Smooth muscle cell (in vitro differentiated cells): ENCODE measurements around the gene PRKAB1. TPM values are rescaled to one million over a fixed set of nuclear protein-coding genes. Genes with fewer than 3 reads are reported as not detected.

Experiments used
- DNase-seq: peaks from one replicate; lab custom pipeline; 2025; ENCODE audit not compliant: unreplicated experiment; lab: John Stamatoyannopoulos, UW
- H2AFZ ChIP-seq: fragments of 200-600 bp; sonication (generic); 2 replicates; pipeline ENCODE4 v1.6.0; 2016; ENCODE audit warnings: antibody characterized with exemption, low read depth, mild to moderate bottlenecking
- H3F3A ChIP-seq: fragments of 200-600 bp; sonication (generic); 2 replicates; pipeline ENCODE4 v1.6.0; 2017; ENCODE audit warnings: antibody characterized with exemption, low read depth
- H3K27ac ChIP-seq: fragments of 200-600 bp; sonication (generic); 2 replicates; pipeline ENCODE4 v1.5.1; 2016; ENCODE audit warnings: low read depth, mild to moderate bottlenecking
- H3K27me3 ChIP-seq: fragments of 200-600 bp; sonication (generic); 2 replicates; pipeline ENCODE4 v1.6.1; 2016; ENCODE audit warnings: low read depth, mild to moderate bottlenecking
- H3K36me3 ChIP-seq: fragments of 200-600 bp; sonication (generic); 2 replicates; pipeline ENCODE4 v1.5.1; 2016; ENCODE audit warnings: low read depth
- H3K4me1 ChIP-seq: fragments of 200-600 bp; sonication (generic); 2 replicates; pipeline ENCODE4 v1.5.1; 2016; ENCODE audit warnings: low read depth
- H3K4me2 ChIP-seq: fragments of 200-600 bp; sonication (generic); 2 replicates; pipeline ENCODE4 v1.6.0; 2016; ENCODE audit warnings: mild to moderate bottlenecking
- H3K4me3 ChIP-seq: fragments of 200-600 bp; sonication (generic); 2 replicates; pipeline ENCODE4 v1.5.1; 2016; ENCODE audit warnings: mild to moderate bottlenecking
- H3K79me2 ChIP-seq: fragments of 200-600 bp; sonication (generic); 2 replicates; pipeline ENCODE4 v1.6.0; 2016; ENCODE audit warnings: low read depth, mild to moderate bottlenecking
- H3K9ac ChIP-seq: fragments of 200-600 bp; sonication (generic); 2 replicates; pipeline ENCODE4 v1.6.0; 2016; ENCODE audit warnings: low read depth
- H3K9me3 ChIP-seq: fragments of 200-600 bp; sonication (generic); replicated peaks from 2 replicates; pipeline ENCODE4 v1.5.1; 2016; ENCODE audit warnings: low read depth
- H4K20me1 ChIP-seq: fragments of 200-600 bp; sonication (generic); 2 replicates; pipeline ENCODE4 v1.6.0; 2016; ENCODE audit warnings: low read depth
- WGBS: methylation state at CpG from one replicate; pipeline ENCODE4 v1.1.7; 2016; ENCODE audit warnings: low lambda C conversion rate; 5-methylcytosine and 5-hydroxymethylcytosine counted together
- polyA plus RNA-seq: library from polyadenylated mRNA; unstranded; fragments of >200 nt; fragmentation: Nextera tagmentation; extraction: Ambion mirVana; gene quantifications from 2 replicates; pipeline ENCODE4 v1.2.1, GENCODE V29; 2016
- total RNA-seq: library from RNA; depleted of rRNA; stranded (reverse); fragments of >200 nt; gene quantifications from 2 replicates; pipeline ENCODE4 v1.2.3, GENCODE V29; 2014
- TF ChIP-seq, protein P1 (sequence below): fragments of 200-600 bp; sonication (generic); IDR thresholded peaks from 2 replicates; pipeline ENCODE4 v1.5.1; 2017; ENCODE audit warnings: borderline replicate concordance, mild to moderate bottlenecking, antibody characterized with exemption; ENCODE audit not compliant: insufficient read depth, poor library complexity, severe bottlenecking

PRKAB1 gene
- total and polyA plus RNA-seq, 2 experiments from 2014 or later, result 24.7 to 26.0 TPM

GRCh38 chr12:119642986-119643385 lies 24.9 kb upstream of the PRKAB1 start:
- Histone ChIP-seq H3K36me3 (no peaks in the 10 kb centered on the region), H3K9ac (no peak overlapping the region), H4K20me1 (no peaks in the 10 kb centered on the region), H3K27me3 (no peaks in the 10 kb centered on the region), H3K27ac (no peak overlapping the region), H3K4me3 (no peak overlapping the region), H3K9me3 (no peaks in the 10 kb centered on the region), H3F3A (no peaks in the 10 kb centered on the region), H3K79me2 (no peaks in the 10 kb centered on the region), H3K4me2 (no peak overlapping the region), H2AFZ (no peak overlapping the region), H3K4me1 (no peaks in the 10 kb centered on the region)
- TF ChIP-seq, protein P1, sequence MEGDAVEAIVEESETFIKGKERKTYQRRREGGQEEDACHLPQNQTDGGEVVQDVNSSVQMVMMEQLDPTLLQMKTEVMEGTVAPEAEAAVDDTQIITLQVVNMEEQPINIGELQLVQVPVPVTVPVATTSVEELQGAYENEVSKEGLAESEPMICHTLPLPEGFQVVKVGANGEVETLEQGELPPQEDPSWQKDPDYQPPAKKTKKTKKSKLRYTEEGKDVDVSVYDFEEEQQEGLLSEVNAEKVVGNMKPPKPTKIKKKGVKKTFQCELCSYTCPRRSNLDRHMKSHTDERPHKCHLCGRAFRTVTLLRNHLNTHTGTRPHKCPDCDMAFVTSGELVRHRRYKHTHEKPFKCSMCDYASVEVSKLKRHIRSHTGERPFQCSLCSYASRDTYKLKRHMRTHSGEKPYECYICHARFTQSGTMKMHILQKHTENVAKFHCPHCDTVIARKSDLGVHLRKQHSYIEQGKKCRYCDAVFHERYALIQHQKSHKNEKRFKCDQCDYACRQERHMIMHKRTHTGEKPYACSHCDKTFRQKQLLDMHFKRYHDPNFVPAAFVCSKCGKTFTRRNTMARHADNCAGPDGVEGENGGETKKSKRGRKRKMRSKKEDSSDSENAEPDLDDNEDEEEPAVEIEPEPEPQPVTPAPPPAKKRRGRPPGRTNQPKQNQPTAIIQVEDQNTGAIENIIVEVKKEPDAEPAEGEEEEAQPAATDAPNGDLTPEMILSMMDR, result peak; percentile 22
- 60% methylated on average over 4 of the region's 4 CpGs for WGBS
- DNase-seq, result no peak

DNA sequence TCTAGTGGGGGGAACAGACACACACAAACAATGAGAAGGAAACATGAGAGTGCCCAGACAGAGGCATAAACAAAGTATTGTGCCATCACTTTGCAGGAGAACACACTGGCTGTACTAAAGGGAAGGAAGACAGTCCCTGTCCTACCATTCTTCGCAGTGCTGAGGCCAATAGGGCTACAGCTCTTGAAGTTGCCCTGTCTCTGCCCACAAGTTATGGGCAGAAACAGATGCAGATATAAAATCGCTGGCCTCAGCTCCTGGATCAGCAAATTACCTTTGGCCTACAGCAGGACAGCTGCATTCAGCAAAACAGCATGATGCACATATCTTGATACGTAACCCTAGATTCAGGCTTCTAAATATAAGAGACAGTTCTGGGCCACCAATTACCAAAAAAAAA lies 23.0 kb upstream of the PRKAB1 start:
- WGBS, result 88% methylated on average over 3 of the region's 3 CpGs
- TF ChIP-seq, protein P1, result no peak

GRCh38 chr12:119645535-119646059 lies 22.3 kb upstream of the PRKAB1 start:
- no peak for DNase-seq
- WGBS, result 94% methylated on average over 7 of the region's 7 CpGs
- Histone ChIP-seq H3F3A (no peaks in the 10 kb centered on the region), H3K27me3 (no peaks in the 10 kb centered on the region), H3K9me3 (no peaks in the 10 kb centered on the region), H3K4me1 (no peaks in the 10 kb centered on the region), H3K27ac (no peak overlapping the region), H4K20me1 (no peaks in the 10 kb centered on the region), H2AFZ (no peak overlapping the region), H3K9ac (no peak overlapping the region), H3K4me2 (no peak overlapping the region), H3K36me3 (no peaks in the 10 kb centered on the region), H3K79me2 (no peaks in the 10 kb centered on the region), H3K4me3 (no peak overlapping the region)
- TF ChIP-seq, protein P1, result no peak

More for the DNA sequence above, 23.0 kb upstream of the PRKAB1 start:
- Histone ChIP-seq H3K79me2 (no peaks in the 10 kb centered on the region), H3K27ac (no peak overlapping the region), H3K36me3 (no peaks in the 10 kb centered on the region), H3K4me2 (no peak overlapping the region), H3K9ac (no peak overlapping the region), H4K20me1 (no peaks in the 10 kb centered on the region), H3K9me3 (no peaks in the 10 kb centered on the region), H3K4me3 (no peak overlapping the region), H2AFZ (no peak overlapping the region), H3K27me3 (no peaks in the 10 kb centered on the region), H3K4me1 (no peaks in the 10 kb centered on the region), H3F3A (no peaks in the 10 kb centered on the region)
- no peak for DNase-seq

DNA sequence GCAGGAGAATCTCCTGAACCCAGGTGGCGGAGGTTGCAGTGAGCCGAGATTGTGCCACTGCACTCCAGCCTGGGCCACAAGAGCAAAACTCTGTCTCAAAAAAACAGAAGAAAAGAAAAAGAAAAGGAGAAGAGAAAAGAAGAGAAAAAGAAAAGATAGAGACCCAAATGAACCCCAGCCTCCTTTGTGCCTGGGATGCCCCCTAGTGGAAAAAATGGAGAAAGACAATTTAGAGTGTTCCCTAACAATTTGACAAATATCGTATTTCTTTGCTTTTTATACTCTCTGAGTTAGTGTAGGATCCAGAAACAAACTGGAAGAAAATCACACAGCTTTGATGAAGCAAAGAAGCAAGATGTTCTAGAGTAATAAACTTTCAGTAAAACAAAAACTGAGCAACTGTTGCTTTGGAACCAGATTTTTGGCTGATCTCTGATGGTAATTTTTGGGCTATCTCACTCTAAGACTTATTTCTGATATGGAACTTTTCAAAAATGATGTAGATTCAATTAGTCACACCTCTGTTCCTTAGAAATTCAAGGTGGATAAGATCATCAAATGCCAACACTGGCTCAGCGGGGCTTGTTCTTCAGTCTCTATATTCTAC lies 18.6 kb upstream of the PRKAB1 start:
- no peak overlapping the region for H3K4me3 ChIP-seq
- TF ChIP-seq, protein P1, result peak; percentile 54
- no peaks in the 10 kb centered on the region for H3K36me3 ChIP-seq
- H3K4me2 ChIP-seq, result no peak overlapping the region
- H3K4me1 ChIP-seq, result no peaks in the 10 kb centered on the region
- no peaks in the 10 kb centered on the region for H4K20me1 ChIP-seq
- no peaks in the 10 kb centered on the region for H3K79me2 ChIP-seq
- no peaks in the 10 kb centered on the region for H3K27me3 ChIP-seq
- no peak overlapping the region for H3K9ac ChIP-seq
- 68% methylated on average over 4 of the region's 4 CpGs for WGBS
- no peaks in the 10 kb centered on the region for H3F3A ChIP-seq
- no peaks in the 10 kb centered on the region for H3K9me3 ChIP-seq
- H3K27ac ChIP-seq, result no peak overlapping the region
- no peak overlapping the region for H2AFZ ChIP-seq
- no peak for DNase-seq
